DOHH2 (cell line): ENCODE results near the gene DUXB.

ENCODE experiments used
- EZH2phosphoT487 ChIP-seq: fragments of 200-600 bp; sonication (generic); IDR thresholded peaks from 2 replicates; pipeline ENCODE4 v1.6.1; 2017; ENCODE audit warnings: borderline replicate concordance, mild to moderate bottlenecking, antibody characterized with exemption, low read length, moderate library complexity, mixed read lengths
- TF ChIP-seq, protein P1 (sequence below): fragments of 200-600 bp; sonication (generic); IDR thresholded peaks from one replicate; pipeline ENCODE4 v1.5.1; 2014; ENCODE audit warnings: antibody characterized with exemption, mild to moderate bottlenecking, low read depth, low read length; ENCODE audit not compliant: poor library complexity, severe bottlenecking

DNA sequence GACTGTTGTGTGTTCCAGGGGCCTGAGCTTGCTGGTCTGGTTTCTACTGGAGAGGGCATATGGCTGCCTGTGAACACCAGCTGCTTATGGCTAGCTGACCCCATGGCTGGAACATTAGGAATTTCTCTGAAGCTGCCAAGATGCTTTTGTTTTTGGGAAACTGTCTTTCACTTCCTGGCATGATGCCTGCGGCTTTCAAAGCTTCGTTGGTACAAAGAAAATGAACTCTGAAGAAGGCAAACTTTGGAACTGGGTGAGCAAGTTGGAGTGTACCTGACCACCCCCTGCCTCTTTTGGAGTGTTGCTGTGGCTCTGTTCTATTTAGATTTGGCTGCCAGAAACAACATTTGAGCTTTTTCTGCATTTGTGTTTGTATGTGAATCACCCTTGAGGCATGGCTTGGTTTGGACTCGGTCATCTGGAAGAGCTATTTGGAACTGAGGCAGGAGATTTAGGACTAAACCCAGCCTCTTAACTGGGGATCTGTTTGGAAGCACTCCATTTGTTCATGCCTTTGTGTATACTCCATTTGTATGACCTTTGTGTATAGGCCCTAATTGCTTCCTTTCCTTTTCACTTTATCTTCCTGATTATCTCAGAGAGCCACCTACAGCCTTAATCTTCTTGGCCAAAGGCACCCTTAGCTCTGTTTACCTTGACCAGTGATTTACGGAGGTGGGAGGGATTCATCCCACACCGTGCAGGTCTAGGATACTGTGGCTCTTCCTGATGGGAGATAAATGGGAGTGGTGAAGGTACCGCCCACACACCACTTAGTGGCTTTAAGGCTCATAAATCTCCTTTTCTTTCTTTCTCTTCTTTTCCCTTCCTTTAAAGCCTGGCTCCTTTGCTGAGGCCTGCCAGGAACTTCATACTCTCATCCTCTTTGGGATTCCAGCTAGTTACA lies 32.3 kb upstream of the DUXB start:
- TF ChIP-seq, protein P1, sequence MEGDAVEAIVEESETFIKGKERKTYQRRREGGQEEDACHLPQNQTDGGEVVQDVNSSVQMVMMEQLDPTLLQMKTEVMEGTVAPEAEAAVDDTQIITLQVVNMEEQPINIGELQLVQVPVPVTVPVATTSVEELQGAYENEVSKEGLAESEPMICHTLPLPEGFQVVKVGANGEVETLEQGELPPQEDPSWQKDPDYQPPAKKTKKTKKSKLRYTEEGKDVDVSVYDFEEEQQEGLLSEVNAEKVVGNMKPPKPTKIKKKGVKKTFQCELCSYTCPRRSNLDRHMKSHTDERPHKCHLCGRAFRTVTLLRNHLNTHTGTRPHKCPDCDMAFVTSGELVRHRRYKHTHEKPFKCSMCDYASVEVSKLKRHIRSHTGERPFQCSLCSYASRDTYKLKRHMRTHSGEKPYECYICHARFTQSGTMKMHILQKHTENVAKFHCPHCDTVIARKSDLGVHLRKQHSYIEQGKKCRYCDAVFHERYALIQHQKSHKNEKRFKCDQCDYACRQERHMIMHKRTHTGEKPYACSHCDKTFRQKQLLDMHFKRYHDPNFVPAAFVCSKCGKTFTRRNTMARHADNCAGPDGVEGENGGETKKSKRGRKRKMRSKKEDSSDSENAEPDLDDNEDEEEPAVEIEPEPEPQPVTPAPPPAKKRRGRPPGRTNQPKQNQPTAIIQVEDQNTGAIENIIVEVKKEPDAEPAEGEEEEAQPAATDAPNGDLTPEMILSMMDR = no peak
- no peak for TF ChIP-seq EZH2phosphoT487
